HEK293 (cell line): ENCODE data around the gene PARG.

ENCODE experiments used
- CTCF ChIA-PET: fragments of 350-600 bp; formaldehyde crosslinking; extraction: SDS; loops from one replicate; lab custom pipeline; 2021; ENCODE audit warnings: antibody characterized with exemption; lab: Yijun Ruan, JAX
- POLR2A ChIA-PET: fragments of 300-600 bp; formaldehyde crosslinking; extraction: SDS; loops from one replicate; lab custom pipeline; 2020; ENCODE audit warnings: antibody characterized with exemption, inconsistent platforms; lab: Yijun Ruan, JAX
- H3K27ac ChIP-seq: fragments of 200-500 bp; sonication (Bioruptor generic); 2 replicates; pipeline ENCODE4 v1.5.1; 2014; ENCODE audit warnings: low read depth, low read length, control low read depth, inconsistent platforms; ENCODE audit errors: extremely low read depth
- H3K36me3 ChIP-seq, 2 experiments: fragments of 200-500 bp in 1 of 2; sonication (Bioruptor generic) in 1 of 2; 1 replicate in 1 of 2; 2 replicates in 1 of 2; pipeline ENCODE4 v1.5.1; 2014 to 2017; ENCODE audit warnings: inconsistent platforms in 2 of 2, low read length in 2 of 2; ENCODE audit not compliant: control insufficient read depth in 2 of 2, insufficient read depth in 1 of 2
- H3K4me1 ChIP-seq: fragments of 200-500 bp; sonication (Bioruptor generic); 2 replicates; pipeline ENCODE4 v1.5.1; 2014; ENCODE audit warnings: mild to moderate bottlenecking, low read length, inconsistent platforms; ENCODE audit not compliant: control insufficient read depth, insufficient read depth
- H3K4me3 ChIP-seq: 2 replicates; pipeline ENCODE4 v1.5.1; 2011; ENCODE audit warnings: low read depth, mild to moderate bottlenecking, control low read depth, low read length, moderate library complexity
- H3K9me3 ChIP-seq: fragments of 200-500 bp; sonication (Bioruptor generic); 2 replicates; pipeline ENCODE4 v1.5.1; 2014; ENCODE audit warnings: low read depth, low read length, inconsistent platforms; ENCODE audit not compliant: control insufficient read depth, insufficient read depth
- SETDB1 ChIP-seq: IDR thresholded peaks from one replicate; pipeline ENCODE4 v1.6.1; 2017; ENCODE audit warnings: mild to moderate bottlenecking, low read length, moderate library complexity, mixed read lengths; ENCODE audit not compliant: insufficient read length
- ZBTB1 ChIP-seq: fragments of 450-650 bp; formaldehyde crosslinking; IDR thresholded peaks from 2 replicates; pipeline ENCODE4 v1.5.1; 2016; ENCODE audit warnings: missing biosample characterization, missing genetic modification characterization
- ZBTB21 ChIP-seq: fragments of 450-650 bp; formaldehyde crosslinking; IDR thresholded peaks from 2 replicates; pipeline ENCODE4 v1.5.1; 2017; ENCODE audit warnings: missing biosample characterization, missing genetic modification characterization
- ZBTB8A ChIP-seq: fragments of 450-650 bp; formaldehyde crosslinking; IDR thresholded peaks from 2 replicates; pipeline ENCODE4 v1.5.1; 2016; ENCODE audit warnings: missing biosample characterization, missing genetic modification characterization
- ZNF157 ChIP-seq: fragments of 450-650 bp; formaldehyde crosslinking; IDR thresholded peaks from 2 replicates; pipeline ENCODE4 v1.5.1; 2016; ENCODE audit warnings: missing biosample characterization, missing genetic modification characterization
- ZNF174 ChIP-seq: fragments of 450-650 bp; formaldehyde crosslinking; IDR thresholded peaks from 2 replicates; pipeline ENCODE4 v1.5.0; 2017; ENCODE audit warnings: missing biosample characterization, mild to moderate bottlenecking, missing genetic modification characterization
- ZNF214 ChIP-seq: fragments of 450-650 bp; formaldehyde crosslinking; IDR thresholded peaks from 2 replicates; pipeline ENCODE4 v1.5.1; 2017; ENCODE audit warnings: missing biosample characterization, mild to moderate bottlenecking, missing genetic modification characterization, borderline replicate concordance
- ZNF274 ChIP-seq, 2 experiments: fragments of 200-500 bp in 1 of 2; fragments of 450-650 bp in 1 of 2; sonication (Bioruptor generic) in 1 of 2; formaldehyde crosslinking in 1 of 2; IDR thresholded peaks; 2 replicates each; pipeline versions ENCODE4 v1.5.1 to v1.6.1; 2014 to 2016; ENCODE audit warnings: borderline replicate concordance in 1 of 2, inconsistent platforms in 1 of 2, low read length in 1 of 2, missing biosample characterization in 1 of 2, missing genetic modification characterization in 1 of 2
- ZNF398 ChIP-seq: fragments of 450-650 bp; formaldehyde crosslinking; IDR thresholded peaks from 2 replicates; pipeline ENCODE4 v1.5.1; 2017; ENCODE audit warnings: missing biosample characterization, missing genetic modification characterization
- ZNF449 ChIP-seq: fragments of 450-650 bp; formaldehyde crosslinking; IDR thresholded peaks from 2 replicates; pipeline ENCODE4 v1.5.1; 2017; ENCODE audit warnings: missing biosample characterization, mild to moderate bottlenecking, missing genetic modification characterization, moderate library complexity
- ZNF558 ChIP-seq: fragments of 450-650 bp; formaldehyde crosslinking; IDR thresholded peaks from 2 replicates; pipeline ENCODE4 v1.5.1; 2016; ENCODE audit warnings: missing biosample characterization, missing genetic modification characterization
- ZNF560 ChIP-seq: fragments of 450-650 bp; formaldehyde crosslinking; IDR thresholded peaks from 2 replicates; pipeline ENCODE4 v1.5.1; 2017; ENCODE audit warnings: missing biosample characterization, missing genetic modification characterization, borderline replicate concordance
- ZNF585B ChIP-seq: fragments of 450-650 bp; formaldehyde crosslinking; IDR thresholded peaks from 2 replicates; pipeline ENCODE4 v1.5.1; 2016; ENCODE audit warnings: missing biosample characterization, missing genetic modification characterization
- ZNF621 ChIP-seq: fragments of 450-650 bp; formaldehyde crosslinking; IDR thresholded peaks from 2 replicates; pipeline ENCODE4 v1.5.1; 2017; ENCODE audit warnings: missing biosample characterization, missing genetic modification characterization
- ZNF76 ChIP-seq: fragments of 450-650 bp; formaldehyde crosslinking; IDR thresholded peaks from 2 replicates; pipeline ENCODE4; 2016; ENCODE audit warnings: low read depth, missing biosample characterization, missing genetic modification characterization, borderline replicate concordance
- ZNF843 ChIP-seq: fragments of 450-650 bp; formaldehyde crosslinking; IDR thresholded peaks from 2 replicates; pipeline ENCODE4 v1.5.1; 2016; ENCODE audit warnings: missing biosample characterization, missing genetic modification characterization
- TF ChIP-seq, protein P1 (sequence below): fragments of 450-650 bp; IDR thresholded peaks from 2 replicates; pipeline ENCODE4 v1.5.1; 2018; ENCODE audit warnings: missing biosample characterization, mild to moderate bottlenecking, missing genetic modification characterization
- TF ChIP-seq, protein P2 (sequence below): fragments of 450-650 bp; formaldehyde crosslinking; IDR thresholded peaks from 2 replicates; pipeline ENCODE4 v1.5.1; 2017; ENCODE audit warnings: missing biosample characterization, missing genetic modification characterization

Gene PARG

DNA sequence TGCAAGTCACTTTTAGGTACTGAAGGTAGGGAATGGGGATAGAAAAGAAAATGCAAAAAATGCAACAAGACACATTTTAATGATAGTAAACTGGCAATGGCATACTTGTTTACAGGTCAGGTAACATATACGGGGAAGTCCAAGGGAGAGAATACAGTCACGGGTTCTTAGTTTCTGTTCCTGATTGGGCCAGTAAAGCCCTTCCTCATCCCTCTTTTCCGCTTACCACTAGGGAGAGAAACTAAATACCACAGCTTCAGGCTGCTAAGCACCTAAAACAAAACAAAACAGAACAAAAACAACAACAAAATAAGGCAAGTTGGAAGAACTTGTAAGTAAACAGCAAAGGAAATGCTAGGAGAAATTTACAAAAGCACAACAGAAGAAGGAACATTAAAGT is 114.5 kb downstream of the PARG start:
- H3K27ac ChIP-seq, result no peak overlapping the region

DNA sequence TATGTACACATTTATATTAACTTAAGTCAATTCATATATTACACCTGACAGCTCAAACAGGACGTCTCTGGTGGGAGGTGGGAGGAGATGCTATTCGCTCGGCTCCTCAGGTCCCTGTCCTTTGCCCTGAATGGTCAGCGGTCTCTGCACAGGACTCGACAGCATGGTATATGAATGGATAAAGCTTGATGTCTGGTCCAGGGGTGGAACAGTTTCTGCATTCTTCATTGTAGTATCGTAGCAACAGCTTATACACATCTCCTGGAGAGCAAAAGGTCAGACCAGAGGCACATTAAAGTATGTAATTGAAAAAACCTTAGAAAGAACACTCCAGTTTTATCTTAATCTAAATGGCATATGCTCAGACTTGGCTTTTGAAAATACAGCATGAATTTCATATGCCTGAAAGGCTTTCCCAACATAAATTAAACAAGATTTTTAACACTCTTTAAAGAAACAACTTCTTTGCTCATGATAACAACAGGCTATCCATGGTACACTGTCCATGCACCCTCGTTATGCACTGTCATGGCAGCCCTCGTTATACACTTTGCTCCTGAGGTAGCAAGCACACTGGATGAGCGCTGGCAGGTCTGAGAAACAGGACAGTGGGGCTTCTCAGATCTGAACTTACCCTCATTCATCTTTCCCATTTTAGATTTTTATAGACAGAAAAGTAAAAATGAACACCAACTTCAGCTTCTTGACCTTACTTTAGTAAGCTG is 122.4 kb downstream of the PARG start:
- no peak for TF ChIP-seq ZNF174 (tag by site-specific recombination)
- TF ChIP-seq ZNF843 (tag by site-specific recombination), result no peak
- peak; percentile 70 for TF ChIP-seq ZNF157 (tag by site-specific recombination)
- TF ChIP-seq, protein P1, sequence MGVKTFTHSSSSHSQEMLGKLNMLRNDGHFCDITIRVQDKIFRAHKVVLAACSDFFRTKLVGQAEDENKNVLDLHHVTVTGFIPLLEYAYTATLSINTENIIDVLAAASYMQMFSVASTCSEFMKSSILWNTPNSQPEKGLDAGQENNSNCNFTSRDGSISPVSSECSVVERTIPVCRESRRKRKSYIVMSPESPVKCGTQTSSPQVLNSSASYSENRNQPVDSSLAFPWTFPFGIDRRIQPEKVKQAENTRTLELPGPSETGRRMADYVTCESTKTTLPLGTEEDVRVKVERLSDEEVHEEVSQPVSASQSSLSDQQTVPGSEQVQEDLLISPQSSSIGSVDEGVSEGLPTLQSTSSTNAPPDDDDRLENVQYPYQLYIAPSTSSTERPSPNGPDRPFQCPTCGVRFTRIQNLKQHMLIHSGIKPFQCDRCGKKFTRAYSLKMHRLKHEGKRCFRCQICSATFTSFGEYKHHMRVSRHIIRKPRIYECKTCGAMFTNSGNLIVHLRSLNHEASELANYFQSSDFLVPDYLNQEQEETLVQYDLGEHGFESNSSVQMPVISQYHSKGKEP, result no peak
- H3K36me3 ChIP-seq, result peaks cover 7 to 47% of the 10 kb centered on the region in 2 experiments; a peak in 1 of 3 replicates
- H3K9me3 ChIP-seq, result no peaks in the 10 kb centered on the region
- no peak overlapping the region for H3K27ac ChIP-seq
- no peaks in the 10 kb centered on the region for H3K4me1 ChIP-seq
- H3K4me3 ChIP-seq, result no peak overlapping the region
- ChIA-PET POLR2A (no interaction called here), CTCF (no interaction called here)

More for the DNA sequence above, 114.5 kb downstream of the PARG start:
- Histone ChIP-seq H3K9me3 (no peaks in the 10 kb centered on the region), H3K36me3 (peaks cover 0 to 53% of the 10 kb centered on the region in 2 experiments; a peak in 2 of 3 replicates), H3K4me3 (no peak overlapping the region), H3K4me1 (no peaks in the 10 kb centered on the region)
- no peak for TF ChIP-seq ZNF214 (tag by site-specific recombination)
- no peak for TF ChIP-seq ZNF449 (tag by site-specific recombination)
- no peak for TF ChIP-seq ZNF274 (IDR thresholded peaks at IDR 0.05; ENCODE audit: low read length)
- no peak for TF ChIP-seq ZNF274 (tag by site-specific recombination; IDR thresholded peaks at IDR 0.05; ENCODE audit: borderline replicate concordance)
- no peak for TF ChIP-seq SETDB1
- no peak for TF ChIP-seq ZBTB1 (tag by site-specific recombination)
- TF ChIP-seq ZBTB21 (tag by site-specific recombination), result no peak
- TF ChIP-seq ZNF398 (tag by site-specific recombination), result no peak
- no peak for TF ChIP-seq ZNF76 (tag by site-specific recombination)
- no peak for TF ChIP-seq ZNF585B (tag by site-specific recombination)
- no peak for TF ChIP-seq ZNF621 (tag by site-specific recombination)
- no peak for TF ChIP-seq ZNF560 (tag by site-specific recombination)
- TF ChIP-seq, protein P2, sequence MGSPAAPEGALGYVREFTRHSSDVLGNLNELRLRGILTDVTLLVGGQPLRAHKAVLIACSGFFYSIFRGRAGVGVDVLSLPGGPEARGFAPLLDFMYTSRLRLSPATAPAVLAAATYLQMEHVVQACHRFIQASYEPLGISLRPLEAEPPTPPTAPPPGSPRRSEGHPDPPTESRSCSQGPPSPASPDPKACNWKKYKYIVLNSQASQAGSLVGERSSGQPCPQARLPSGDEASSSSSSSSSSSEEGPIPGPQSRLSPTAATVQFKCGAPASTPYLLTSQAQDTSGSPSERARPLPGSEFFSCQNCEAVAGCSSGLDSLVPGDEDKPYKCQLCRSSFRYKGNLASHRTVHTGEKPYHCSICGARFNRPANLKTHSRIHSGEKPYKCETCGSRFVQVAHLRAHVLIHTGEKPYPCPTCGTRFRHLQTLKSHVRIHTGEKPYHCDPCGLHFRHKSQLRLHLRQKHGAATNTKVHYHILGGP (tag by site-specific recombination), result no peak
- TF ChIP-seq ZNF558 (tag by site-specific recombination), result no peak
- no peak for TF ChIP-seq ZBTB8A
- ChIA-PET POLR2A (no interaction called here), CTCF (no interaction called here)
